ENCODE data around the gene RBP2.

Gene RBP2

GRCh38 chr3:139455206-139455605 is 21.1 kb downstream of the RBP2 start:
- Histone ChIP-seq H4K8ac (ENCODE audit: low read depth, low read length) (no peak overlapping the region), H3K9me3 (replicated peaks in 1 of 2; ENCODE audit: control insufficient read depth in 2 of 2, insufficient read depth in 1 of 2, low read depth in 1 of 2, low read length in 2 of 2) (no peaks in the 10 kb centered on the region), H3K18ac (ENCODE audit: low read length) (no peak overlapping the region), H3K36me3 (replicated peaks in 1 of 2; ENCODE audit: control insufficient read depth in 2 of 2, insufficient read depth in 2 of 2, low read length in 2 of 2) (no peaks in the 10 kb centered on the region), H2BK12ac (ENCODE audit: low read length) (no peak overlapping the region), H3K4me3 (ENCODE audit: low read length in 2 of 2) (no peak overlapping the region), H3K14ac (ENCODE audit: low read length) (no peak overlapping the region), H2BK15ac (ENCODE audit: low read length) (no peak overlapping the region), H3K4ac (ENCODE audit: low read length) (no peak overlapping the region), H3K27ac (replicated peaks; ENCODE audit: low read length) (no peak overlapping the region), H3K9ac (ENCODE audit: low read depth, low read length, poor library complexity) (no peak overlapping the region), H2BK5ac (ENCODE audit: low read length) (no peak overlapping the region), H4K91ac (ENCODE audit: low read depth, low read length, poor library complexity) (no peak overlapping the region), H2AFZ (ENCODE audit: low read length) (no peak overlapping the region), H3K79me1 (ENCODE audit: low read depth, low read length) (no peaks in the 10 kb centered on the region), H2AK5ac (ENCODE audit: low read depth, low read length) (no peak overlapping the region), H2BK120ac (ENCODE audit: low read depth, low read length) (no peak overlapping the region), H3K27me3 (ENCODE audit: control insufficient read depth in 3 of 3, insufficient read depth in 3 of 3, low read depth in 1 of 3, low read length in 3 of 3) (no peaks in the 10 kb centered on the region), H3K23ac (ENCODE audit: low read depth, low read length, poor library complexity) (no peak overlapping the region), H3K4me2 (ENCODE audit: insufficient read depth, low read length, poor library complexity, severe bottlenecking) (no peak overlapping the region), H3K4me1 (ENCODE audit: control insufficient read depth in 2 of 2, insufficient read depth in 1 of 2, low read depth in 1 of 2, low read length in 2 of 2) (no peaks in the 10 kb centered on the region)
- WGBS, 2 donors (ENCODE audit: extremely low coverage in 2 of 2, insufficient read length in 2 of 2, insufficient replicate concordance in 1 of 2): no CpG with 5 or more reads among the region's 1 CpG
- DNase-seq (ENCODE audit: low spot score): no peak

- H2BK5ac ChIP-seq (ENCODE audit: low read length): no peak overlapping the region
Measured at GRCh38 chr3:139454346-139454745, 22.0 kb downstream of the RBP2 start.

GRCh38 chr3:139450159-139450558 is 26.2 kb downstream of the RBP2 start:
- Histone ChIP-seq H2BK12ac (ENCODE audit: low read length) (no peak overlapping the region), H3K36me3 (replicated peaks in 1 of 2; ENCODE audit: control insufficient read depth in 2 of 2, insufficient read depth in 2 of 2, low read length in 2 of 2) (no peaks in the 10 kb centered on the region), H2AFZ (ENCODE audit: low read length) (no peak overlapping the region), H2AK5ac (ENCODE audit: low read depth, low read length) (no peak overlapping the region), H4K8ac (ENCODE audit: low read depth, low read length) (no peak overlapping the region), H3K4me1 (ENCODE audit: control insufficient read depth in 2 of 2, insufficient read depth in 1 of 2, low read depth in 1 of 2, low read length in 2 of 2) (no peaks in the 10 kb centered on the region), H3K23ac (ENCODE audit: low read depth, low read length, poor library complexity) (no peak overlapping the region), H3K14ac (ENCODE audit: low read length) (no peak overlapping the region), H3K27ac (replicated peaks; ENCODE audit: low read length) (no peak overlapping the region), H2BK120ac (ENCODE audit: low read depth, low read length) (no peak overlapping the region), H3K18ac (ENCODE audit: low read length) (no peak overlapping the region), H3K4ac (ENCODE audit: low read length) (no peak overlapping the region), H3K79me1 (ENCODE audit: low read depth, low read length) (no peaks in the 10 kb centered on the region), H2BK5ac (ENCODE audit: low read length) (no peak overlapping the region), H2BK15ac (ENCODE audit: low read length) (no peak overlapping the region), H4K91ac (ENCODE audit: low read depth, low read length, poor library complexity) (no peak overlapping the region), H3K27me3 (ENCODE audit: control insufficient read depth in 3 of 3, insufficient read depth in 3 of 3, low read depth in 1 of 3, low read length in 3 of 3) (no peaks in the 10 kb centered on the region), H3K9me3 (replicated peaks in 1 of 2; ENCODE audit: control insufficient read depth in 2 of 2, insufficient read depth in 1 of 2, low read depth in 1 of 2, low read length in 2 of 2) (no peaks in the 10 kb centered on the region), H3K4me3 (ENCODE audit: low read length in 2 of 2) (no peak overlapping the region), H3K9ac (ENCODE audit: low read depth, low read length, poor library complexity) (no peak overlapping the region), H3K4me2 (ENCODE audit: insufficient read depth, low read length, poor library complexity, severe bottlenecking) (no peak overlapping the region)
- no peak for DNase-seq (ENCODE audit: low spot score)

More at GRCh38 chr3:139454346-139454745, 22.0 kb downstream of the RBP2 start:
- Histone ChIP-seq H2BK12ac (ENCODE audit: low read length) (no peak overlapping the region), H2BK120ac (ENCODE audit: low read depth, low read length) (no peak overlapping the region), H3K14ac (ENCODE audit: low read length) (no peak overlapping the region), H3K27ac (replicated peaks; ENCODE audit: low read length) (no peak overlapping the region), H4K91ac (ENCODE audit: low read depth, low read length, poor library complexity) (no peak overlapping the region), H2AFZ (ENCODE audit: low read length) (no peak overlapping the region), H3K4me2 (ENCODE audit: insufficient read depth, low read length, poor library complexity, severe bottlenecking) (no peak overlapping the region), H3K23ac (ENCODE audit: low read depth, low read length, poor library complexity) (no peak overlapping the region), H3K9me3 (replicated peaks in 1 of 2; ENCODE audit: control insufficient read depth in 2 of 2, insufficient read depth in 1 of 2, low read depth in 1 of 2, low read length in 2 of 2) (no peaks in the 10 kb centered on the region), H3K9ac (ENCODE audit: low read depth, low read length, poor library complexity) (no peak overlapping the region), H3K4me1 (ENCODE audit: control insufficient read depth in 2 of 2, insufficient read depth in 1 of 2, low read depth in 1 of 2, low read length in 2 of 2) (no peaks in the 10 kb centered on the region), H2BK15ac (ENCODE audit: low read length) (no peak overlapping the region), H3K36me3 (replicated peaks in 1 of 2; ENCODE audit: control insufficient read depth in 2 of 2, insufficient read depth in 2 of 2, low read length in 2 of 2) (no peaks in the 10 kb centered on the region), H3K4me3 (ENCODE audit: low read length in 2 of 2) (no peak overlapping the region), H4K8ac (ENCODE audit: low read depth, low read length) (no peak overlapping the region), H3K18ac (ENCODE audit: low read length) (no peak overlapping the region), H3K4ac (ENCODE audit: low read length) (no peak overlapping the region), H3K27me3 (ENCODE audit: control insufficient read depth in 3 of 3, insufficient read depth in 3 of 3, low read depth in 1 of 3, low read length in 3 of 3) (no peaks in the 10 kb centered on the region), H2AK5ac (ENCODE audit: low read depth, low read length) (no peak overlapping the region), H3K79me1 (ENCODE audit: low read depth, low read length) (no peaks in the 10 kb centered on the region)
- no CpG with 5 or more reads among the region's 2 CpGs for WGBS, 2 donors (ENCODE audit: extremely low coverage in 2 of 2, insufficient read length in 2 of 2, insufficient replicate concordance in 1 of 2)
- DNase-seq (ENCODE audit: low spot score): no peak

GRCh38 chr3:139449566-139449965 is 26.8 kb downstream of the RBP2 start:
- Histone ChIP-seq H4K8ac (ENCODE audit: low read depth, low read length) (no peak overlapping the region), H2BK12ac (ENCODE audit: low read length) (no peak overlapping the region), H3K14ac (ENCODE audit: low read length) (no peak overlapping the region), H2BK120ac (ENCODE audit: low read depth, low read length) (no peak overlapping the region), H3K9ac (ENCODE audit: low read depth, low read length, poor library complexity) (no peak overlapping the region), H3K4me2 (ENCODE audit: insufficient read depth, low read length, poor library complexity, severe bottlenecking) (no peak overlapping the region), H2AFZ (ENCODE audit: low read length) (no peak overlapping the region), H3K23ac (ENCODE audit: low read depth, low read length, poor library complexity) (no peak overlapping the region), H3K4me3 (ENCODE audit: low read length in 2 of 2) (no peak overlapping the region), H3K27ac (replicated peaks; ENCODE audit: low read length) (no peak overlapping the region), H3K36me3 (replicated peaks in 1 of 2; ENCODE audit: control insufficient read depth in 2 of 2, insufficient read depth in 2 of 2, low read length in 2 of 2) (no peaks in the 10 kb centered on the region), H3K27me3 (ENCODE audit: control insufficient read depth in 3 of 3, insufficient read depth in 3 of 3, low read depth in 1 of 3, low read length in 3 of 3) (no peaks in the 10 kb centered on the region), H4K91ac (ENCODE audit: low read depth, low read length, poor library complexity) (no peak overlapping the region), H3K79me1 (ENCODE audit: low read depth, low read length) (no peaks in the 10 kb centered on the region), H2BK15ac (ENCODE audit: low read length) (no peak overlapping the region), H3K4ac (ENCODE audit: low read length) (no peak overlapping the region), H2AK5ac (ENCODE audit: low read depth, low read length) (no peak overlapping the region), H3K9me3 (replicated peaks in 1 of 2; ENCODE audit: control insufficient read depth in 2 of 2, insufficient read depth in 1 of 2, low read depth in 1 of 2, low read length in 2 of 2) (no peaks in the 10 kb centered on the region), H3K4me1 (ENCODE audit: control insufficient read depth in 2 of 2, insufficient read depth in 1 of 2, low read depth in 1 of 2, low read length in 2 of 2) (no peaks in the 10 kb centered on the region), H2BK5ac (ENCODE audit: low read length) (no peak overlapping the region), H3K18ac (ENCODE audit: low read length) (no peak overlapping the region)
- no peak for DNase-seq (ENCODE audit: low spot score)
- no CpG with 5 or more reads among the region's 5 CpGs for WGBS, 2 donors (ENCODE audit: extremely low coverage in 2 of 2, insufficient read length in 2 of 2, insufficient replicate concordance in 1 of 2)
